ENCODE data around the gene CD274.

Gene CD274

GRCh38 chr9:5514617-5515260 is 64.4 kb downstream of the CD274 start:
- DNase-seq (ENCODE audit: low read depth in 1 of 2, low spot score in 1 of 2), result no peak
- Histone ChIP-seq H3K27me3 (ENCODE audit: insufficient read depth, poor library complexity, severe bottlenecking) (no peaks in the 10 kb centered on the region), H3K27ac (replicated peaks) (no peak overlapping the region), H3K4me3 (replicated peaks; ENCODE audit: insufficient read depth, low read length) (no peak overlapping the region)
- TF ChIP-seq POLR2AphosphoS5 (IDR thresholded peaks at IDR 0.05; ENCODE audit: low read depth), result no peak
- no peak for TF ChIP-seq REST (IDR thresholded peaks at IDR 0.05; ENCODE audit: insufficient replicate concordance, low read depth)
- no peak for TF ChIP-seq SPI1 (IDR thresholded peaks at IDR 0.05; ENCODE audit: borderline replicate concordance, low read depth)
- no peak for TF ChIP-seq GABPA (IDR thresholded peaks at IDR 0.05; ENCODE audit: low read depth)
- TF ChIP-seq CTCF (IDR thresholded peaks at IDR 0.05; ENCODE audit: insufficient read depth, low read length), result no peak

- no peak for TF ChIP-seq REST (IDR thresholded peaks at IDR 0.05; ENCODE audit: insufficient replicate concordance, low read depth)
- no peak for TF ChIP-seq POLR2AphosphoS5 (IDR thresholded peaks at IDR 0.05; ENCODE audit: low read depth)
- TF ChIP-seq CTCF (IDR thresholded peaks at IDR 0.05; ENCODE audit: insufficient read depth, low read length), result no peak
- no peak for TF ChIP-seq SPI1 (IDR thresholded peaks at IDR 0.05; ENCODE audit: borderline replicate concordance, low read depth)
- TF ChIP-seq GABPA (IDR thresholded peaks at IDR 0.05; ENCODE audit: low read depth), result no peak
- Histone ChIP-seq H3K27ac (replicated peaks) (no peak overlapping the region), H3K27me3 (ENCODE audit: insufficient read depth, poor library complexity, severe bottlenecking) (no peaks in the 10 kb centered on the region), H3K4me3 (replicated peaks; ENCODE audit: insufficient read depth, low read length) (no peak overlapping the region)
- no peak for DNase-seq (ENCODE audit: low read depth in 1 of 2, low spot score in 1 of 2)
These were observed 64.9 kb downstream of the CD274 start for GRCh38 chr9:5515261-5515650.

- Histone ChIP-seq H3K27ac (replicated peaks) (no peak overlapping the region), H3K27me3 (ENCODE audit: insufficient read depth, poor library complexity, severe bottlenecking) (no peaks in the 10 kb centered on the region)
- no peak for TF ChIP-seq CTCF (IDR thresholded peaks at IDR 0.05; ENCODE audit: insufficient read depth, low read length)
- TF ChIP-seq REST (IDR thresholded peaks at IDR 0.05; ENCODE audit: insufficient replicate concordance, low read depth), result no peak
- no peak for TF ChIP-seq GABPA (IDR thresholded peaks at IDR 0.05; ENCODE audit: low read depth)
- no peak for TF ChIP-seq POLR2AphosphoS5 (IDR thresholded peaks at IDR 0.05; ENCODE audit: low read depth)
- TF ChIP-seq SPI1 (IDR thresholded peaks at IDR 0.05; ENCODE audit: borderline replicate concordance, low read depth), result no peak
These were observed 66.3 kb downstream of the CD274 start for GRCh38 chr9:5516453-5517220.

More at GRCh38 chr9:5516453-5517220, 66.3 kb downstream of the CD274 start:
- H3K4me3 ChIP-seq (replicated peaks; ENCODE audit: insufficient read depth, low read length), result no peak overlapping the region
- no peak for DNase-seq (ENCODE audit: low read depth in 1 of 2, low spot score in 1 of 2)

Data from HL-60 (cell line).